H1 (cell line): ENCODE results near the gene PRUNE1. TPM values are rescaled to one million over a fixed set of nuclear protein-coding genes. Genes with fewer than 3 reads are reported as not detected.

Experiments used
- CTCF ChIA-PET: fragments of 300-600 bp; sonication (Branson Sonifier 250); formaldehyde crosslinking; loops from one replicate; lab custom pipeline; 2021; ENCODE audit not compliant: partially characterized antibody; lab: Charles Lee
- POLR2A ChIA-PET: fragments of 300-600 bp; sonication (Branson Sonifier 250); formaldehyde crosslinking; loops from one replicate; lab custom pipeline; 2021; ENCODE audit warnings: inconsistent platforms; ENCODE audit not compliant: partially characterized antibody; lab: Charles Lee
- DNase-seq, 2 experiments: peaks; one replicate each; pipeline versions ENCODE4 v3.0.0 to v3.0.0-alpha.2; 2010 to 2022; ENCODE audit warnings: low spot score in 2 of 2, low read depth in 1 of 2, mixed read lengths in 1 of 2
- FAIRE-seq: peaks from 2 replicates; lab custom pipeline; 2011; peaks lifted over from hg19 to GRCh38; lab: Jason Lieb, UNC
- H2AFZ ChIP-seq: 2 replicates; pipeline ENCODE4 v1.8.1; 2012; ENCODE audit warnings: low read length, inconsistent platforms
- H2AK5ac ChIP-seq: 2 replicates; pipeline ENCODE4 v1.6.1; 2013; ENCODE audit warnings: low read depth, low read length
- H2BK120ac ChIP-seq: replicated peaks from 2 replicates; pipeline ENCODE3; 2013; ENCODE audit warnings: low read depth, low read length, inconsistent platforms
- H2BK12ac ChIP-seq: 2 replicates; pipeline ENCODE4 v1.6.1; 2013; ENCODE audit warnings: low read depth, low read length
- H2BK15ac ChIP-seq: 2 replicates; pipeline ENCODE4 v1.6.1; 2013; ENCODE audit warnings: low read length
- H2BK20ac ChIP-seq: 2 replicates; pipeline ENCODE4 v1.6.1; 2013; ENCODE audit warnings: low read length
- H2BK5ac ChIP-seq: 2 replicates; pipeline ENCODE4 v1.6.1; 2013; ENCODE audit warnings: low read depth, low read length
- H3K14ac ChIP-seq: 2 replicates; pipeline ENCODE4 v1.6.1; 2013; ENCODE audit warnings: inconsistent platforms; ENCODE audit not compliant: insufficient read length
- H3K18ac ChIP-seq: 2 replicates; pipeline ENCODE4 v1.6.1; 2013; ENCODE audit warnings: low read length; ENCODE audit errors: extremely low read depth
- H3K23ac ChIP-seq: 2 replicates; pipeline ENCODE4 v1.6.1; 2013; ENCODE audit warnings: inconsistent platforms; ENCODE audit not compliant: insufficient read length
- H3K23me2 ChIP-seq: 2 replicates; pipeline ENCODE4 v1.6.1; 2013; ENCODE audit warnings: low read depth, low read length
- H3K27ac ChIP-seq: 2 replicates; pipeline ENCODE4 v1.6.1; 2011; ENCODE audit warnings: low read depth, low read length, inconsistent platforms
- H3K27me3 ChIP-seq, 4 experiments: replicated peaks in 1 of 4; 1 replicate in 1 of 4; 2 replicates in 3 of 4; pipeline versions ENCODE4 v1.6.1 to v1.8.1; 2011 to 2013; ENCODE audit warnings: low read length in 3 of 4, mild to moderate bottlenecking in 3 of 4, inconsistent platforms in 2 of 4, mixed read lengths in 2 of 4, moderate library complexity in 1 of 4; ENCODE audit not compliant: control insufficient read depth in 3 of 4, insufficient read depth in 3 of 4; ENCODE audit errors: extremely low read depth in 1 of 4
- H3K36me3 ChIP-seq, 4 experiments: 2 replicates each; pipeline versions ENCODE4 v1.6.1 to v1.8.1; 2011 to 2013; ENCODE audit warnings: mild to moderate bottlenecking in 4 of 4, low read length in 3 of 4, moderate library complexity in 2 of 4, control low read depth in 1 of 4, inconsistent platforms in 1 of 4; ENCODE audit not compliant: insufficient read depth in 4 of 4, control insufficient read depth in 2 of 4
- H3K4ac ChIP-seq: replicated peaks from 2 replicates; pipeline ENCODE3; 2013; ENCODE audit warnings: low read length, low read depth, mixed read lengths, inconsistent platforms; ENCODE audit not compliant: insufficient read length
- H3K4me1 ChIP-seq, 4 experiments: replicated peaks in 1 of 4; 1 replicate in 1 of 4; 2 replicates in 3 of 4; pipeline versions ENCODE4 v1.6.1 to v1.8.1; 2011 to 2013; ENCODE audit warnings: low read length in 3 of 4, inconsistent platforms in 2 of 4, mixed read lengths in 1 of 4; ENCODE audit not compliant: insufficient read depth in 4 of 4, control insufficient read depth in 3 of 4
- H3K4me2 ChIP-seq, 2 experiments: 2 replicates each; pipeline versions ENCODE4 v1.6.1 to v1.8.1; 2011 to 2013; ENCODE audit warnings: low read depth in 2 of 2, low read length in 2 of 2, control low read depth in 1 of 2, inconsistent platforms in 1 of 2, mild to moderate bottlenecking in 1 of 2; ENCODE audit not compliant: insufficient read depth in 1 of 2
- H3K4me3 ChIP-seq, 4 experiments: fragments of 200-600, 300-600 bp in 1 of 4; sonication (generic), shearing (Covaris generic), sonication (Bioruptor Twin) in 1 of 4; 2 replicates each; pipeline versions ENCODE4 v1.5.1 to v1.8.1; 2011 to 2016; ENCODE audit warnings: low read length in 4 of 4, low read depth in 3 of 4, control low read depth in 2 of 4, inconsistent platforms in 2 of 4, mild to moderate bottlenecking in 2 of 4, mixed read lengths in 1 of 4, moderate library complexity in 1 of 4; ENCODE audit not compliant: insufficient read depth in 2 of 4; ENCODE audit errors: extremely low read depth in 1 of 4
- H3K56ac ChIP-seq: replicated peaks from 2 replicates; pipeline ENCODE3; 2013; ENCODE audit warnings: low read depth, mild to moderate bottlenecking, mixed read lengths, low read length, inconsistent platforms; ENCODE audit not compliant: insufficient read length
- H3K79me1 ChIP-seq: 2 replicates; pipeline ENCODE4 v1.6.1; 2013; ENCODE audit warnings: low read depth, low read length, control low read depth
- H3K79me2 ChIP-seq, 2 experiments: 2 replicates each; pipeline versions ENCODE4 v1.6.1 to v1.8.1; 2012 to 2013; ENCODE audit warnings: low read length in 2 of 2, mild to moderate bottlenecking in 2 of 2, inconsistent platforms in 1 of 2; ENCODE audit not compliant: insufficient read depth in 2 of 2, control insufficient read depth in 1 of 2
- H3K9ac ChIP-seq, 4 experiments: replicated peaks in 1 of 4; 1 replicate in 1 of 4; 2 replicates in 3 of 4; pipeline versions ENCODE4 v1.6.1 to v1.8.1; 2011 to 2013; ENCODE audit warnings: low read depth in 3 of 4, low read length in 3 of 4, control low read depth in 2 of 4, mild to moderate bottlenecking in 2 of 4, moderate library complexity in 2 of 4, inconsistent platforms in 1 of 4; ENCODE audit errors: extremely low read depth in 1 of 4
- H3K9me3 ChIP-seq, 2 experiments: 2 replicates each; pipeline versions ENCODE4 v1.6.1 to v1.8.1; 2012 to 2013; ENCODE audit warnings: mild to moderate bottlenecking in 2 of 2, moderate library complexity in 2 of 2, control low read depth in 1 of 2, inconsistent platforms in 1 of 2, low read depth in 1 of 2, low read length in 1 of 2, mixed read lengths in 1 of 2; ENCODE audit not compliant: insufficient read depth in 2 of 2
- H4K20me1 ChIP-seq, 2 experiments: replicated peaks in 1 of 2; 2 replicates each; pipeline versions ENCODE3 to v1.8.1; 2011 to 2013; ENCODE audit warnings: inconsistent platforms in 2 of 2, low read length in 2 of 2, mild to moderate bottlenecking in 1 of 2; ENCODE audit not compliant: insufficient read depth in 2 of 2, control insufficient read depth in 1 of 2
- H4K5ac ChIP-seq: 2 replicates; pipeline ENCODE4 v1.6.1; 2013; ENCODE audit warnings: low read length, low read depth, mixed read lengths, inconsistent platforms; ENCODE audit not compliant: insufficient read length
- H4K8ac ChIP-seq: 2 replicates; pipeline ENCODE4 v1.8.0; 2013; ENCODE audit warnings: mild to moderate bottlenecking, moderate library complexity, low read length, inconsistent platforms; ENCODE audit not compliant: insufficient read depth; ENCODE audit errors: extremely low read depth
- H4K91ac ChIP-seq: replicated peaks from 2 replicates; pipeline ENCODE3; 2013; ENCODE audit warnings: low read length, mixed read lengths, inconsistent platforms; ENCODE audit not compliant: insufficient read length
- RAD21 ChIP-seq, 2 experiments: IDR thresholded peaks in 1 of 2; conservative IDR thresholded peaks in 1 of 2; 2 replicates each; pipeline ENCODE4 v1.6.1; 2011; ENCODE audit warnings: low read depth in 2 of 2, low read length in 2 of 2, improper control_type of control experiment in 1 of 2, inconsistent platforms in 1 of 2, mild to moderate bottlenecking in 1 of 2, moderate library complexity in 1 of 2
- WGBS, 2 experiments: shearing (Covaris generic) in 1 of 2; methylation state at CpG; one replicate each; pipeline versions ENCODE4 v1.1.6 to v1.1.7; 2013 to 2015; ENCODE audit warnings: low lambda C conversion rate in 2 of 2, mixed read lengths in 2 of 2, inconsistent platforms in 1 of 2, low coverage in 1 of 2, missing lambda C conversion rate in 1 of 2; ENCODE audit not compliant: insufficient replicate concordance in 2 of 2, insufficient coverage in 1 of 2, insufficient read length in 1 of 2; ENCODE audit errors: extremely low coverage in 1 of 2, missing lambda C conversion rate in 1 of 2; 5-methylcytosine and 5-hydroxymethylcytosine counted together
- polyA plus RNA-seq, 7 experiments: library from polyadenylated mRNA; depleted of rRNA in 3 of 7; stranded (reverse) in 5 of 7; unstranded in 2 of 7; fragments of >200 nt in 5 of 7; fragments of 200-250 nt in 2 of 7; gene quantifications; 1 replicate in 5 of 7; 2 replicates in 1 of 7; 4 replicates in 1 of 7; pipeline versions ENCODE4 v1.2.1 to v1.2.3, GENCODE V29; 2011 to 2013; ENCODE audit warnings: missing spikeins in 2 of 7, mixed read lengths in 2 of 7
- total RNA-seq: library from RNA; stranded (reverse); fragmentation: NEBNext Ultra II Directional; extraction: Animal tissue kit (Norgen Biotek cat#: 25700); gene quantifications from 2 replicates; pipeline ENCODE4 v1.2.1, GENCODE V29; 2021
- TF ChIP-seq, protein P1 (sequence below), 3 experiments: IDR thresholded peaks; 1 replicate in 2 of 3; 2 replicates in 1 of 3; pipeline versions ENCODE4 v1.5.1 to v1.6.1; 2011; ENCODE audit warnings: low read length in 3 of 3, mild to moderate bottlenecking in 3 of 3, inconsistent platforms in 2 of 3, low read depth in 1 of 3, moderate library complexity in 1 of 3; ENCODE audit not compliant: insufficient read depth in 1 of 3; ENCODE audit errors: control extremely low read depth in 1 of 3

Gene PRUNE1
- total and polyA plus RNA-seq, 2 of the 8 experiments (the other 6 are each of a cell fraction or from before 2014, with no cell fraction given), result 32.8 to 54.2 TPM

DNA sequence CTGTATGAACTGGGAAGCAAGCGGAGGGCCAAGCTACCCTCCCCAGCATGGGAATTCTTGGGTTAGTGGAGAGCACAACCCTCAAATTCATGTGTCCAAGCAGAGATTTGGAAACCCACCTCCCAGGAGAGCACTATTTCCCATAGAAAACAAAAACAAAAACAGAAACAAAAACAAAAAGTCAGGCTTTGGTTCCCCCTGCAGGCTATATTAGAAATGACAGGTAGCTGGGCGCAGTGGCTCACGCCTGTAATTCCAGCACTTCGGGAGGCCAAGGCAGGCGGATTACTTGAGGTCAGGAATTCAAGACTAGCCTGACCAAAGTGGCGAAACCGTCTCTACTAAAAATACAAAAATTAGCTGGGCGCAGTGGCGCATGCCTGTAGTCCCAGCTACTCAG, 12.4 kb upstream of the PRUNE1 start:
- ChIA-PET CTCF (interaction anchor here (0.5 to 7.0 kb wide), 34 partner anchors 9 to 577 kb away, joined by 3 to 183 read pairs (median 3); partner anchors contain the start of genes ANXA9, CDC42SE1, CERS2 and MINDY1), POLR2A (interaction anchor here (0.6 to 6.3 kb wide), 8 partner anchors 9 to 381 kb away, joined by 3 to 44 read pairs (median 4); partner anchors contain the start of genes ANXA9 and MINDY1)
- H3K18ac ChIP-seq, result 0 out of 2 replicates have a peak overlapping the region, but pooled peaks have one; percentile 17
- H3K4me1 ChIP-seq, result peaks cover 0 to 4% (median 0%) of the 10 kb centered on the region in 4 experiments; a peak in 1 of 7 replicates
- H2BK5ac ChIP-seq, result 0 out of 2 replicates have a peak overlapping the region, but pooled peaks have one; percentile 77
- H3K4ac ChIP-seq, result no peak overlapping the region
- H2AK5ac ChIP-seq, result peak overlapping the region; percentile 93; the same call in 1 of the 2 replicates
- H3K23me2 ChIP-seq, result no peaks in the 10 kb centered on the region
- peak in 1 of 2 experiments; percentile 81 for DNase-seq
- H3K79me2 ChIP-seq, result no peaks in the 10 kb centered on the region
- H2BK12ac ChIP-seq, result peak overlapping the region; percentile 77
- no peaks in the 10 kb centered on the region for H3K27me3 ChIP-seq
- H3K27ac ChIP-seq, result 0 out of 2 replicates have a peak overlapping the region, but pooled peaks have one; percentile 51
- H3K9ac ChIP-seq, result peak overlapping the region in 1 of 4 experiments; percentile 12; a peak in 1 of 7 replicates
- no peak for FAIRE-seq
- no peak overlapping the region for H2BK15ac ChIP-seq
- peak overlapping the region; percentile 60; the same call in 1 of the 2 replicates for H2AFZ ChIP-seq
- no peak overlapping the region for H3K23ac ChIP-seq
- WGBS, 2 experiments, result 48% methylated on average over 9 of the region's 9 CpGs; no CpG with 5 or more reads in 1 of the 2 experiments
- no peak overlapping the region for H2BK120ac ChIP-seq
- H4K8ac ChIP-seq, result no peak overlapping the region
- no peaks in the 10 kb centered on the region for H3K9me3 ChIP-seq
- H4K20me1 ChIP-seq, result no peaks in the 10 kb centered on the region
- H3K4me2 ChIP-seq, result no peak overlapping the region
- H2BK20ac ChIP-seq, result no peak overlapping the region
- no peak overlapping the region for H4K5ac ChIP-seq
- H3K36me3 ChIP-seq, result peaks cover 0 to 7% (median 5%) of the 10 kb centered on the region in 4 experiments; a peak in 6 of 8 replicates
- no peak overlapping the region for H3K56ac ChIP-seq
- no peak overlapping the region for H3K4me3 ChIP-seq
- H3K14ac ChIP-seq, result no peak overlapping the region
- no peaks in the 10 kb centered on the region for H3K79me1 ChIP-seq
- no peak overlapping the region for H4K91ac ChIP-seq
- TF ChIP-seq, protein P1, sequence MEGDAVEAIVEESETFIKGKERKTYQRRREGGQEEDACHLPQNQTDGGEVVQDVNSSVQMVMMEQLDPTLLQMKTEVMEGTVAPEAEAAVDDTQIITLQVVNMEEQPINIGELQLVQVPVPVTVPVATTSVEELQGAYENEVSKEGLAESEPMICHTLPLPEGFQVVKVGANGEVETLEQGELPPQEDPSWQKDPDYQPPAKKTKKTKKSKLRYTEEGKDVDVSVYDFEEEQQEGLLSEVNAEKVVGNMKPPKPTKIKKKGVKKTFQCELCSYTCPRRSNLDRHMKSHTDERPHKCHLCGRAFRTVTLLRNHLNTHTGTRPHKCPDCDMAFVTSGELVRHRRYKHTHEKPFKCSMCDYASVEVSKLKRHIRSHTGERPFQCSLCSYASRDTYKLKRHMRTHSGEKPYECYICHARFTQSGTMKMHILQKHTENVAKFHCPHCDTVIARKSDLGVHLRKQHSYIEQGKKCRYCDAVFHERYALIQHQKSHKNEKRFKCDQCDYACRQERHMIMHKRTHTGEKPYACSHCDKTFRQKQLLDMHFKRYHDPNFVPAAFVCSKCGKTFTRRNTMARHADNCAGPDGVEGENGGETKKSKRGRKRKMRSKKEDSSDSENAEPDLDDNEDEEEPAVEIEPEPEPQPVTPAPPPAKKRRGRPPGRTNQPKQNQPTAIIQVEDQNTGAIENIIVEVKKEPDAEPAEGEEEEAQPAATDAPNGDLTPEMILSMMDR (IDR thresholded peaks at IDR 0.05; ENCODE audit: control extremely low read depth in 1 of 3, insufficient read depth in 1 of 3, low read depth in 1 of 3, low read length in 3 of 3), result peak; percentile 44 to 71 (median 62)
- peak; percentile 73 to 76 for TF ChIP-seq RAD21 (IDR thresholded peaks at IDR 0.05 in 1 of 2, conservative IDR thresholded peaks at IDR 0.05 in 1 of 2; ENCODE audit: low read depth in 2 of 2, low read length in 2 of 2)
